GM23338 (cell line): ENCODE measurements around the gene RAD51B. TPM values are rescaled to one million over a fixed set of nuclear protein-coding genes. Genes with fewer than 3 reads are reported as not detected.

Source experiments
- ATAC-seq: fragments of 200-7000 bp; cut with Tn5 transposase; 3 replicates; pipeline ENCODE4 v1.9.1; 2020
- DNase-seq: peaks from one replicate; pipeline ENCODE4 v3.0.0-alpha.2; 2015; ENCODE audit warnings: low spot score
- H2AFZ ChIP-seq: fragments of 200-600 bp; sonication (generic); 2 replicates; pipeline ENCODE4 v1.8.0; 2016; ENCODE audit warnings: antibody characterized with exemption, mild to moderate bottlenecking, moderate library complexity
- H3F3A ChIP-seq: fragments of 200-600 bp; sonication (generic); replicated peaks from 2 replicates; pipeline ENCODE4 v1.8.0; 2017; ENCODE audit warnings: antibody characterized with exemption, mixed run types, low read depth
- H3K27ac ChIP-seq: fragments of 200-600 bp; sonication (generic); 2 replicates; pipeline ENCODE4 v1.6.1; 2016; ENCODE audit warnings: low read depth
- H3K27me3 ChIP-seq: fragments of 200-600 bp; sonication (generic); 2 replicates; pipeline ENCODE4 v1.8.0; 2016; ENCODE audit warnings: mild to moderate bottlenecking, mixed run types, moderate library complexity; ENCODE audit not compliant: insufficient read depth
- H3K36me3 ChIP-seq: fragments of 200-600 bp; sonication (generic); 2 replicates; pipeline ENCODE4 v1.8.0; 2016; ENCODE audit warnings: mild to moderate bottlenecking; ENCODE audit not compliant: insufficient read depth
- H3K4me1 ChIP-seq: fragments of 200-600 bp; sonication (generic); 2 replicates; pipeline ENCODE4 v1.8.0; 2016; ENCODE audit warnings: mild to moderate bottlenecking, moderate library complexity; ENCODE audit not compliant: insufficient read depth
- H3K4me2 ChIP-seq: fragments of 200-600 bp; sonication (generic); 2 replicates; pipeline ENCODE4 v1.7.1; 2017; ENCODE audit warnings: mixed run types
- H3K4me3 ChIP-seq: fragments of 200-600 bp; sonication (generic); 2 replicates; pipeline ENCODE4 v1.6.1; 2016; ENCODE audit warnings: mixed run types
- H3K79me2 ChIP-seq: fragments of 200-600 bp; sonication (generic); replicated peaks from 2 replicates; pipeline ENCODE4 v1.8.0; 2017; ENCODE audit warnings: mild to moderate bottlenecking; ENCODE audit not compliant: insufficient read depth
- H3K9me2 ChIP-seq: fragments of 200-600 bp; sonication (generic); 2 replicates; pipeline ENCODE4 v1.8.0; 2017; ENCODE audit not compliant: insufficient read depth
- H4K20me1 ChIP-seq: fragments of 200-600 bp; sonication (generic); replicated peaks from 2 replicates; pipeline ENCODE4 v1.8.0; 2017; ENCODE audit warnings: mild to moderate bottlenecking; ENCODE audit not compliant: insufficient read depth
- H3K27ac Mint-ChIP-seq: 2 replicates; pipeline ENCODE4 v1.8.0; 2020; ENCODE audit warnings: inconsistent platforms, mild to moderate bottlenecking, moderate library complexity, mixed read lengths
- H3K27me3 Mint-ChIP-seq: 3 replicates; pipeline ENCODE4 v1.8.0; 2022; ENCODE audit warnings: low read depth, mild to moderate bottlenecking, moderate library complexity, mixed read lengths, inconsistent platforms; ENCODE audit not compliant: insufficient read depth, poor library complexity
- H3K36me3 Mint-ChIP-seq: 3 replicates; pipeline ENCODE4 v1.8.0; 2021; ENCODE audit warnings: low read depth, mild to moderate bottlenecking, inconsistent platforms, moderate library complexity, mixed read lengths
- H3K4me1 Mint-ChIP-seq: 3 replicates; pipeline ENCODE4 v1.8.0; 2020; ENCODE audit warnings: mild to moderate bottlenecking, inconsistent platforms, mixed read lengths
- H3K4me3 Mint-ChIP-seq: 3 replicates; pipeline ENCODE4 v1.8.0; 2021; ENCODE audit warnings: moderate library complexity, mild to moderate bottlenecking, inconsistent platforms, mixed read lengths
- H3K9me3 Mint-ChIP-seq: 3 replicates; pipeline ENCODE4 v1.8.0; 2020; ENCODE audit warnings: moderate library complexity, mild to moderate bottlenecking, inconsistent platforms, mixed read lengths
- CREB1 ChIP-seq: fragments of 250-450 bp; sonication (Bioruptor Pico); IDR thresholded peaks from 2 replicates; pipeline ENCODE4 v1.5.0; 2020; ENCODE audit warnings: low read depth, mild to moderate bottlenecking, moderate library complexity
- CTCF ChIP-seq, 2 experiments: fragments of 200-600 bp in 1 of 2; sonication (generic) in 1 of 2; conservative IDR thresholded peaks; 2 replicates each; pipeline versions ENCODE4 v1.5.1 to v1.6.1; 2016 to 2017; ENCODE audit warnings: antibody characterized with exemption in 2 of 2, low read depth in 2 of 2, mild to moderate bottlenecking in 2 of 2, moderate library complexity in 1 of 2
- EZH2 ChIP-seq: fragments of 200-600 bp; sonication (generic); IDR thresholded peaks from one replicate; pipeline ENCODE4 v1.8.0; 2017; ENCODE audit warnings: antibody characterized with exemption, mild to moderate bottlenecking, low read depth; ENCODE audit not compliant: unreplicated experiment
- EZH2phosphoT487 ChIP-seq: fragments of 200-600 bp; sonication (generic); IDR thresholded peaks from one replicate; pipeline ENCODE4 v1.8.1; 2018; ENCODE audit warnings: antibody characterized with exemption; ENCODE audit not compliant: unreplicated experiment
- JUNB ChIP-seq: IDR thresholded peaks from one replicate; pipeline ENCODE4 v1.6.1; 2016; ENCODE audit warnings: antibody characterized with exemption; ENCODE audit not compliant: unreplicated experiment
- NANOG ChIP-seq: IDR thresholded peaks from 2 replicates; pipeline ENCODE4 v1.6.1; 2016; ENCODE audit warnings: antibody characterized with exemption, borderline replicate concordance
- POLR2AphosphoS5 ChIP-seq: IDR thresholded peaks from 2 replicates; pipeline ENCODE4 v1.6.1; 2016; ENCODE audit warnings: antibody characterized with exemption, low read depth
- REST ChIP-seq: IDR thresholded peaks from one replicate; pipeline ENCODE4 v1.6.1; 2018; ENCODE audit warnings: antibody characterized with exemption; ENCODE audit not compliant: unreplicated experiment
- STAT1 ChIP-seq: IDR thresholded peaks from one replicate; pipeline ENCODE4 v1.6.1; 2016; ENCODE audit warnings: antibody characterized with exemption; ENCODE audit not compliant: unreplicated experiment
- ZNF114 ChIP-seq: fragments of 250-450 bp; sonication (Bioruptor Pico); IDR thresholded peaks from 2 replicates; pipeline ENCODE4 v1.5.0; 2020; ENCODE audit warnings: mild to moderate bottlenecking, moderate library complexity
- ZNF331 ChIP-seq: fragments of 250-450 bp; sonication (Bioruptor Pico); IDR thresholded peaks from 2 replicates; pipeline ENCODE4 v1.5.0; 2020; ENCODE audit warnings: low read depth, mild to moderate bottlenecking, moderate library complexity
- ZNF462 ChIP-seq: fragments of 250-450 bp; sonication (Bioruptor Pico); IDR thresholded peaks from 2 replicates; pipeline ENCODE4 v1.5.0; 2020; ENCODE audit warnings: mild to moderate bottlenecking, moderate library complexity
- polyA plus RNA-seq: library from polyadenylated mRNA; unstranded; fragments of >200 nt; fragmentation: Nextera tagmentation; extraction: Ambion mirVana; gene quantifications from 2 replicates; pipeline ENCODE4 v1.2.1, GENCODE V29; 2016
- total RNA-seq: library from RNA; depleted of rRNA; stranded (reverse); fragments of >200 nt; shearing (Covaris generic); gene quantifications from 2 replicates; pipeline ENCODE4 v1.2.3, GENCODE V29; 2014
- TF ChIP-seq, protein P1 (sequence below): IDR thresholded peaks from 2 replicates; pipeline ENCODE4 v1.6.1; 2016; ENCODE audit warnings: antibody characterized with exemption

Gene RAD51B
- total and polyA plus RNA-seq, 2 experiments from 2014 or later, result 15.7 to 29.1 TPM

GRCh38 chr14:68274725-68275124 is 455.1 kb downstream of the RAD51B start:
- Histone ChIP-seq H3K27me3 (no peaks in the 10 kb centered on the region), H3K9me2 (0 out of 2 replicates have a peak, but pooled peaks cover 3% of the 10 kb centered on the region), H3K4me3 (no peak overlapping the region), H2AFZ (no peak overlapping the region), H3K79me2 (no peaks in the 10 kb centered on the region), H3F3A (no peaks in the 10 kb centered on the region), H3K36me3 (no peaks in the 10 kb centered on the region), H3K4me2 (no peak overlapping the region), H3K27ac (no peak overlapping the region), H4K20me1 (no peaks in the 10 kb centered on the region), H3K4me1 (no peaks in the 10 kb centered on the region)
- Mint-ChIP-seq H3K27ac (no peak overlapping the region), H3K9me3 (no peaks in the 10 kb centered on the region), H3K4me1 (peaks cover 6% of the 10 kb centered on the region), H3K27me3 (peaks cover 5% of the 10 kb centered on the region), H3K36me3 (no peaks in the 10 kb centered on the region), H3K4me3 (no peak overlapping the region)
- ATAC-seq (no peak), DNase-seq (no peak)
- TF ChIP-seq ZNF331 (no peak), STAT1 (no peak), REST (no peak), EZH2phosphoT487 (no peak), POLR2AphosphoS5 (no peak), ZNF462 (CRISPR knock-in tag) (no peak), NANOG (no peak), EZH2 (no peak), JUNB (no peak), CREB1 (CRISPR knock-in tag) (no peak), ZNF114 (CRISPR knock-in tag) (no peak), CTCF (conservative IDR thresholded peaks at IDR 0.05; ENCODE audit: low read depth in 2 of 2) (no peak)
- TF ChIP-seq, protein P1, sequence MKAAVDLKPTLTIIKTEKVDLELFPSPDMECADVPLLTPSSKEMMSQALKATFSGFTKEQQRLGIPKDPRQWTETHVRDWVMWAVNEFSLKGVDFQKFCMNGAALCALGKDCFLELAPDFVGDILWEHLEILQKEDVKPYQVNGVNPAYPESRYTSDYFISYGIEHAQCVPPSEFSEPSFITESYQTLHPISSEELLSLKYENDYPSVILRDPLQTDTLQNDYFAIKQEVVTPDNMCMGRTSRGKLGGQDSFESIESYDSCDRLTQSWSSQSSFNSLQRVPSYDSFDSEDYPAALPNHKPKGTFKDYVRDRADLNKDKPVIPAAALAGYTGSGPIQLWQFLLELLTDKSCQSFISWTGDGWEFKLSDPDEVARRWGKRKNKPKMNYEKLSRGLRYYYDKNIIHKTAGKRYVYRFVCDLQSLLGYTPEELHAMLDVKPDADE, result no peak
